IPS DF 6.9 (cell line): Measurements from ENCODE around the gene DPH3.

Experiments
- DNase-seq: peaks from one replicate; pipeline ENCODE4 v3.0.0-alpha.2; 2013; ENCODE audit warnings: low read depth, low spot score
- H3K27ac ChIP-seq: one replicate; pipeline ENCODE4 v1.5.1; 2013; ENCODE audit warnings: low read length, control low read depth
- H3K27me3 ChIP-seq: 2 replicates; pipeline ENCODE4 v1.6.1; 2013; ENCODE audit warnings: mild to moderate bottlenecking, low read length; ENCODE audit not compliant: control insufficient read depth, insufficient read depth
- H3K36me3 ChIP-seq: 2 replicates; pipeline ENCODE4 v1.6.1; 2013; ENCODE audit warnings: low read length; ENCODE audit not compliant: control insufficient read depth, insufficient read depth
- H3K4me1 ChIP-seq: 2 replicates; pipeline ENCODE4 v1.6.1; 2013; ENCODE audit warnings: low read length; ENCODE audit not compliant: control insufficient read depth, insufficient read depth
- H3K4me3 ChIP-seq: 2 replicates; pipeline ENCODE4 v1.5.1; 2013; ENCODE audit warnings: mild to moderate bottlenecking, low read length
- H3K9me3 ChIP-seq: 2 replicates; pipeline ENCODE4 v1.6.1; 2013; ENCODE audit warnings: low read length, inconsistent platforms; ENCODE audit not compliant: control insufficient read depth, insufficient read depth
- WGBS: extraction: QIAGEN DNeasy Blood & Tissue Kit; methylation state at CpG from one replicate; pipeline ENCODE4 v1.1.7; 2013; ENCODE audit warnings: mixed read lengths, missing lambda C conversion rate; ENCODE audit not compliant: insufficient read length, insufficient coverage; 5-methylcytosine and 5-hydroxymethylcytosine counted together

The DPH3 gene

GRCh38 chr3:16303037-16303575 is 38.4 kb upstream of the DPH3 start:
- H3K9me3 ChIP-seq = no peaks in the 10 kb centered on the region; the same call in 1 of the 2 replicates
- DNase-seq = no peak
- no peak overlapping the region for H3K4me3 ChIP-seq
- H3K36me3 ChIP-seq = no peaks in the 10 kb centered on the region
- H3K4me1 ChIP-seq = no peaks in the 10 kb centered on the region; the same call in 1 of the 2 replicates
- H3K27ac ChIP-seq = no peak overlapping the region
- H3K27me3 ChIP-seq = no peaks in the 10 kb centered on the region
- no CpG with 5 or more reads among the region's 2 CpGs for WGBS

GRCh38 chr3:16302082-16302631 is 37.4 kb upstream of the DPH3 start:
- Histone ChIP-seq H3K4me3 (no peak overlapping the region), H3K36me3 (no peaks in the 10 kb centered on the region), H3K4me1 (no peaks in the 10 kb centered on the region; the same call in 1 of the 2 replicates), H3K27me3 (no peaks in the 10 kb centered on the region), H3K9me3 (no peaks in the 10 kb centered on the region; the same call in 1 of the 2 replicates), H3K27ac (peak overlapping the region; percentile 66)
- WGBS = no CpG with 5 or more reads among the region's 6 CpGs
- no peak for DNase-seq

- H3K4me3 ChIP-seq = no peak overlapping the region
- DNase-seq = no peak
- peak overlapping the region; percentile 66 for H3K27ac ChIP-seq
- WGBS = no CpG with 5 or more reads among the region's 6 CpGs
- no peaks in the 10 kb centered on the region; the same call in 1 of the 2 replicates for H3K9me3 ChIP-seq
- no peaks in the 10 kb centered on the region for H3K27me3 ChIP-seq
- no peaks in the 10 kb centered on the region for H3K36me3 ChIP-seq
- H3K4me1 ChIP-seq = no peaks in the 10 kb centered on the region; the same call in 1 of the 2 replicates
These were observed 36.8 kb upstream of the DPH3 start for GRCh38 chr3:16301507-16301906.

GRCh38 chr3:16300881-16301359 is 36.2 kb upstream of the DPH3 start:
- no CpG with 5 or more reads among the region's 2 CpGs for WGBS
- H3K9me3 ChIP-seq = no peaks in the 10 kb centered on the region; the same call in 1 of the 2 replicates
- H3K27me3 ChIP-seq = no peaks in the 10 kb centered on the region
- H3K4me1 ChIP-seq = no peaks in the 10 kb centered on the region; the same call in 1 of the 2 replicates
- no peak for DNase-seq
- H3K36me3 ChIP-seq = peaks cover 1% of the 10 kb centered on the region; the same call in 1 of the 2 replicates
- H3K4me3 ChIP-seq = no peak overlapping the region
- H3K27ac ChIP-seq = peak overlapping the region; percentile 47

GRCh38 chr3:16300307-16300706 is 35.6 kb upstream of the DPH3 start:
- DNase-seq = no peak
- Histone ChIP-seq H3K27ac (no peak overlapping the region), H3K27me3 (no peaks in the 10 kb centered on the region), H3K4me1 (no peaks in the 10 kb centered on the region; the same call in 1 of the 2 replicates), H3K36me3 (peaks cover 3% of the 10 kb centered on the region; the same call in 1 of the 2 replicates), H3K4me3 (no peak overlapping the region), H3K9me3 (no peaks in the 10 kb centered on the region; the same call in 1 of the 2 replicates)
- no CpG with 5 or more reads among the region's 2 CpGs for WGBS

- no peak for DNase-seq
- H3K4me1 ChIP-seq = no peaks in the 10 kb centered on the region; the same call in 1 of the 2 replicates
- no peaks in the 10 kb centered on the region for H3K27me3 ChIP-seq
- H3K4me3 ChIP-seq = no peak overlapping the region
- no peak overlapping the region for H3K27ac ChIP-seq
- H3K36me3 ChIP-seq = peaks cover 3% of the 10 kb centered on the region; the same call in 1 of the 2 replicates
- WGBS = no CpG with 5 or more reads among the region's 3 CpGs
- H3K9me3 ChIP-seq = no peaks in the 10 kb centered on the region; the same call in 1 of the 2 replicates
These were observed 35.0 kb upstream of the DPH3 start for GRCh38 chr3:16299746-16300145.

- no peaks in the 10 kb centered on the region for H3K27me3 ChIP-seq
- H3K27ac ChIP-seq = no peak overlapping the region
- no peak for DNase-seq
- no peaks in the 10 kb centered on the region; the same call in 1 of the 2 replicates for H3K4me1 ChIP-seq
- no peaks in the 10 kb centered on the region; the same call in 1 of the 2 replicates for H3K9me3 ChIP-seq
- peaks cover 3% of the 10 kb centered on the region; the same call in 1 of the 2 replicates for H3K36me3 ChIP-seq
- WGBS = no CpG with 5 or more reads among the region's 6 CpGs
- H3K4me3 ChIP-seq = no peak overlapping the region
These were observed 34.1 kb upstream of the DPH3 start for GRCh38 chr3:16298891-16299290.

- H3K4me1 ChIP-seq = no peaks in the 10 kb centered on the region; the same call in 1 of the 2 replicates
These were observed 33.5 kb upstream of the DPH3 start for GRCh38 chr3:16297997-16298885.

GRCh38 chr3:16295298-16295890 is 30.7 kb upstream of the DPH3 start:
- Histone ChIP-seq H3K27ac (no peak overlapping the region), H3K4me1 (no peaks in the 10 kb centered on the region), H3K36me3 (peaks cover 3% of the 10 kb centered on the region; the same call in 1 of the 2 replicates), H3K4me3 (no peak overlapping the region), H3K27me3 (no peaks in the 10 kb centered on the region), H3K9me3 (no peaks in the 10 kb centered on the region; the same call in 1 of the 2 replicates)
- no peak for DNase-seq
- no CpG with 5 or more reads among the region's 3 CpGs for WGBS

More at GRCh38 chr3:16297997-16298885, 33.5 kb upstream of the DPH3 start:
- Histone ChIP-seq H3K27ac (no peak overlapping the region), H3K9me3 (no peaks in the 10 kb centered on the region; the same call in 1 of the 2 replicates), H3K4me3 (no peak overlapping the region), H3K27me3 (no peaks in the 10 kb centered on the region), H3K36me3 (peaks cover 3% of the 10 kb centered on the region; the same call in 1 of the 2 replicates)
- no peak for DNase-seq
- no CpG with 5 or more reads among the region's 9 CpGs for WGBS

GRCh38 chr3:16294844-16295243 is 30.1 kb upstream of the DPH3 start:
- H3K4me3 ChIP-seq = no peak overlapping the region
- WGBS = no CpG with 5 or more reads among the region's 5 CpGs
- peaks cover 3% of the 10 kb centered on the region; the same call in 1 of the 2 replicates for H3K36me3 ChIP-seq
- H3K4me1 ChIP-seq = no peaks in the 10 kb centered on the region
- no peak for DNase-seq
- no peaks in the 10 kb centered on the region; the same call in 1 of the 2 replicates for H3K9me3 ChIP-seq
- no peak overlapping the region for H3K27ac ChIP-seq
- no peaks in the 10 kb centered on the region for H3K27me3 ChIP-seq
